ENCODE data around the gene PCYT1A.

PCYT1A gene

DNA sequence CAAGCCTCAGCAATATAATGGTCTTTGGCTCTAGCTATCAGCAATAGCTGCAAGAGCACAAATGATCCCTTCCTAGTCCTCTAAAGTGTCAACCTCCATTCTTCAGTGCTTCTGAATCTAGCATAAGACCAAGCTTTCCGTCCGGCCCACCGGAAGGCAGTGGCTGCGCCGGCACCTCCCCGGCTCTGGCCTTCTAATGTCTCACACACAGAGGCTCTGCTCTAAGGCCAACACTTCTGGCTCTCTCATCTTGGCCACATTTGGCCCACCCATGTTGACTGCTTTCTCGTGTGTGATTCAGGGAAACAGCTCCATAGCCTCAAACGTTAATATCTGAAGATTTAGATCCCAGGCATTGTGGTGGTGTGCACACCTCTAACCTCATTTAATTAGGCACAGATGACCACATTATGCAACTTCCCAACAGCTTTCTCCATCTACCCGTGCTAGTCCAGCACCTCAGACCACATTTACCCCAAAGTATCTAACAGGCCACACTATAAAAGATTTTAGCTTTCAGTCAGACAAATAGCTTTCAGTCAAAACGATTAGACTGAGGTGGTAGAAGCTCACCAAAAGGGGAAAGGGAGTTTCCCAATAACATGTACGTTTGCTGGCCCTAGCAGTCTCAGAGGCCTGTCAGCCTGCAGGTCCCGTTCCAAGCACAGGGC lies 51.9 kb downstream of the PCYT1A start:
- FAIRE-seq: no peak

DNA sequence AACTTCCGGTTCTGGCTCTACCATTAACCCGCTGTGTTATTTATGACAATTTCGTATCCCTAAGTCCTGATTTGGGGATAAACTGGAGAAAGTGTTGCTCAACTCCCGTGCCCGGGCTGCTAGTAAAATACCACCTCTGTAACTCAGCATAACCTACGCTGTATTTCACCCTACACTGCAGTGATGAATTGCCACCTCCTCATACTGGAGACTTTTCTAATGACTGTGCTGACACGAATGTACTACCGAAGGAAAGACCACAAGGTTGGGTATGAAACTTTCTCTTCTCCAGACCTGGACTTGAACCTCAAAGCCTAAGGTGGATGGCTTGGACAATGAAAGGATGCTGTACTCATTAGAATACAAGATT lies 54.7 kb downstream of the PCYT1A start:
- no peak for FAIRE-seq

DNA sequence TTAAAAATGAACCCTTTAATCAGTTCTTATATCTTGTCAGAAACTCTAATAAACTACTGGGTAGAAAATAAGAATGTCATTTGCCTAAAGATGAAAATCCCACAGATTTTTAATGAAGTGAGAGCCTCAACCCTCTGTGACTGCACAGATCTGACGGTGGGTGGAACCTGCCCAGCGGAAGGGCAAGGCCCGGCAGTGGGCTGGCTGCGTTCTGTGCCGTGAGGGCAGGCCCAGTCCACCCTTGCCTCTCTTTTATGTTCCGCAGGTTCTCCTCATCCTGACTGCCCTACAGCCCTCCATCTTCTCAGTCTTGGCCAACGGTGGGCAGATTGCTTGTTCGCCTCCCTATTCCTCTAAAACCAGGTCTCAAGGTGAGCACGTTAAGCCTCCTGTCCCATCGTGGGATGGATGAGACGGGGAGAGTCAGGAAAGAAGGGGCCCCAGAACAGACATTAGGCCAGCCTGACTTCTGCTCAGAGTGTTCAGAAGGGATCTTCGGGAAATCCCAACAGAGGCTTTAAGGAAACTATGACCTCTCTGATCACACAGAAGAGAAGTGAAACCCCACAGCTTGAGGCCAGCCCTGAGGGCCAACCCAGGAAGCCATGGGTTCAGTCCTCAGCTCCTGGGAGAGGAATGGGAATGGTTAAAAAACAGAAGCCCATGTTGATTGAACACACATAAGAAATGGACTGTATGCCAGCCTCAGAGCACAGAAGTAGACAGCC lies 55.2 kb downstream of the PCYT1A start:
- FAIRE-seq: no peak

DNA sequence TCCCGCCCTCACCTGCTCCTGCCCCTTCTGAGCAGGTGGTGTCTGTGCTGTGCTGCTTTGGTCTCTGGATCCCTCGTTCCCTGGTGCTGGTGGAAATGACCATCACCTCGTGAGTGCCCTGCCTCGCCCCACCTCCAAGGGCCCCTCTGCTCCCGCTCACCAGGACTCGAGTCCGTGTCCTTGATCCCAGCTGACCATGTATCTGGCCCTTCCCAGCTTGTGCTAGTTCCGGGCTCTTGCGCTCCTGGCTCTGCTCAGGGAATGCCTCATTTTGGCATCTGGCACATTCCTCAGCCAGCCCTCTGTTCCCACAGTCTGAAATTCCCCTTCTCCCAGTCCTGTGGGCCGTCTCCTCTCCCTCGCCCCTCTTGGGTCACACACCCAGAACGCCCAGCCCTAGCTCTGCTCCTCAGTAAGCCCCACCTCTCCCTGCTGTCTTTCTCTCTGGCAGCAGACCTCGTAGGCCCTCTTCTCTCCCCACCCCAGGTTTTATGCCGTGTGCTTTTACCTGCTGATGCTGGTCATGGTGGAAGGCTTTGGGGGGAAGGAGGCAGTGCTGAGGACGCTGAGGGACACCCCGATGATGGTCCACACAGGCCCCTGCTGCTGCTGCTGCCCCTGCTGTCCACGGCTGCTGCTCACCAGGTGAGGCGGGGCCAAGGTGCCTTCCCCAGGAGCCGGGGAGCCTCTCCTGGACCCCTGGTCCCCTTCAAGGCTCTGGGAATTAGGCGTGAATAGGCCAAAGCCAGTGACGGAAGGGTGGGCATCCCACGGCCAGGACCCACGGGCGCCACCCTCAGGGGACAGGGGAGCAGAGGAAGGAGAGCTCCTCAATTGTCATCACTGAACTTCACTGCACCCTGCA lies 59.7 kb downstream of the PCYT1A start:
- FAIRE-seq: no peak

DNA sequence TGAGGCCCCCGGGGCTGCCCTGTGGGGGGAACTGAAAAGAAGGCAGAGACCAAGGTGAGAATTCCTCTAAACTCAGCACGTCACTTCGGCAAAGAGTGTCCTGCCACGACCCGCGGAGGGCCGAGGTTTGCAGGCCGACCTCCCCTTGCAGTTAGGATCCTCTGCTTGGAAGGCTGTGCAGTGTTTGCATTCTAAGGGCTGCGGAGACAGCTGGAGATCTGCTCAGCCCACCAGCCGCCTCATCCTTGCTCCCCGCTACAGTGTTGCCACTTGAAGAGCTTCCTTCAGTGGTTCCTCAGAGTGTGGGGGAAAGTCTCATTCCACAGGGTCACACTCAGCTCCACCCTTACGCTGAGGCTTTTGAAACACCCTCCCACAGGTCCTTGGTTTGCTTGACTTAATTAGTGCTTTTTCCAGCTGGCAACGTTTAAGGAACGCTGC lies 60.4 kb downstream of the PCYT1A start:
- no peak for FAIRE-seq

DNA sequence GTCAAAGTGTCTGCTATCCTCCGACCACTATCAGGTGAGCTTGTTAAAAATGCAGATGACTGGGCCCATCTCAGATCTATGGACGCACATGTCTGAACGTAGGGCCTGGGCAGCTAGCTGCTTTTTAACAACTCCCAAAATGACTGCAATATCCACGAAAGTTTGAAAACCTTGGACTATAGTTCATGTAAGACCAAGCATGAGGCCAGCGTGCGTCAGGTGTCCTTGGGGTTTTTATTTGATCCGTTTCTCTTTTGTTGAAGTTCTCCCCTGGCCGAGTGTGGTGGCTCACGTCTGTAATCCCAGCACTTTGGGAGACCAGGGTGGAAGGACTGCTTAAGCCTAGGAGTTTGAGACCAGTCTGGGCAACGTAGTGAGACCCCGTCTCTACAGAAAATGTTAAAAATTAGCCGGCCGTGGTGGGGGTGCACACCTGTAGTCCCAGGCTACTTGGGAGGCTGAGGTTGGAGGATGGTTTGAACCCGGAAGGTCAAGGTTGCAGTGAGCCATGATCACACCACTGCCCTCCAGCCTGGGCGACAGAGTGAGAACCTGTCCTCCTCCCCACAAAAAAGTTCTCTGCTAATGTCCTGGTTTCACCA lies 61.7 kb downstream of the PCYT1A start:
- FAIRE-seq: no peak

DNA sequence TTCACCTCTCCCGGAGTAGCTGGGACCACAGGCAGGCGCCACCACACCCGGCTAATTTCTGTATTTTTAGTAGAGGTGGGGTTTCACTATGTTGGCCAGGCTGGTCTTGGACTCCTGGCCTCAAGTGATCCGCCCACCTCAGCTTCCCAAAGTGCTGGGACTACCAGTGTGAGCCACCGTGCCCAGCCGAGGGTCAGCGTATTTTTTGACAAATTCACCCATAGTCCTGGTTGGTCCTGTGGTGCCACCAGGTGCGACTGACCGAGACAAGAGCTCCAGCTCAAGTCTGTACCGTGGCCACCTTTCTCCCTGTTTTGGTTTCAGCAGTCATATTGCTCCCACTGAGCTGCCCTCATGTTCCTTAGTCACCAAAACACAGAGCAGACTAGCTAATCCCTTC lies 62.4 kb downstream of the PCYT1A start:
- FAIRE-seq: no peak

DNA sequence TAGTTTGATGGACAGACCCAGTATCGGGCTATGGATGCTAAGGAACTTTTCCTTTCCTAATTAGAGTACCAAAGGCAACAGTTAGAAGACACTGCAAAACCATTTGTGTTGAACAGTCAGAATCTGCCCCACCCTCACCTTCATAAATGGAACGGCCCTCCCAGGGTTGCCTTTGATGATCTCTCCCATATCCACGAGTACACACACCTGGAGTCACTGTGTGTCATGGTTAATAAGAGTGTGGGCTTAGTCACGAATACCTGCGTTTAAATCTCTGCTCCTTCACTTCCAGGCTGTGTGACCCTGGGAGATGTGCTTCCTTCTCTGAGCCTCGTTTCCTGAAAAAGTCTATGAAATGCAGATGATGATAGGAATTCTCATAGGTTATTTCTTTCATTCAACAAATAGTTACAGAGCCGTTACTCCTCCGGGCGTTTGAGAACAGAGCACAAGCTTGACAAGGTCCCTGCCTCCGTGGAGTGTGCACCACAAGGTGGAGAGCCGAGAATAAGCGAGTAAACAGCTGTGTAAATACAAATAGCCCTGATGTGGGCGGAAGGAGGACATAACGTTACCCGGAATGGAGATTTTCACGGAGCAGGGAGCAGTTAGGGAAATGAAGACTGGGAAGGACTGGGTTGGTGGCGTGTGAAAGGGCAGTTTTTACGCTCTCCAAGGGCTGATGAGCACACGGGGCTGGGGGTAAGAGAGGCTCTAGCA lies 64.5 kb downstream of the PCYT1A start:
- no peak for FAIRE-seq

DNA sequence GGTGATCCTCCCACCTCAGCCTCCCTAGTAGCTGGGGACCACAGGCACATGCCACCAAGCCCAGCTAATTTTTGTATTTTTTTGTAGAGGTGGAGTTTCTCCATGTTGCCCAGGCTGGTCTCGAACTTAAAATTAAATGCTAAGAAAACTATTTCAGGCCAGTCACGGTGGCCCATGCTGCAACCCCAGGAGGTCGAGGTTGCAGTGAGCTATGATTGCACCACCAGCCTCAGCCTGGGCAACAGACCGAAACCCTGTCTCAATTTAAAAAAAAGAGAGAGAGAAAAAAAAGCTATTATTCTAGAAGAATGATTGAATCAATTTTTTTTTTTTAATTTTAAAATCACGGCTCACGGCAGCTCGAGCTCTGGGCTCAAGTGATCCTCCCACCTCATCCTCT lies 66.5 kb downstream of the PCYT1A start:
- FAIRE-seq: no peak

DNA sequence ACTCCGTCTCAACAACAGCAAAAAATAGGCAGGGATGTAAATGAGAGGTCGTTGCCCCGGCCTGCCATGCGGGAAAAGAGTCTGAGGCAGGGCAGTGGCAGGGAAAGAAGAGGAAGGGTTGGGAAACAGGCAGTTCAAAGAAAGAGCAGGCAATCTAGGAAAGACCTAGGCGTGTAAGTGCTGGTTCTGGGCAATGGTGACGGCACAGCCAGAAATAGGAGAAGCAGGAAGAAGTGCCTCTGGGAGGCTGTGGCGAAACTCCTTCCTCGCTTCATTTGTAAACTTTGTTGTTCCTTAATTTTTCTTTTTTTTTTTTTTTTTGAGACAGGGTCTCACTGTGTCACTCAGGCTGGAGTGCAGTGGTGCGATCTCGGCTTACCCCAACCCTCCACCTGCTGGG lies 66.9 kb downstream of the PCYT1A start:
- no peak for FAIRE-seq

DNA sequence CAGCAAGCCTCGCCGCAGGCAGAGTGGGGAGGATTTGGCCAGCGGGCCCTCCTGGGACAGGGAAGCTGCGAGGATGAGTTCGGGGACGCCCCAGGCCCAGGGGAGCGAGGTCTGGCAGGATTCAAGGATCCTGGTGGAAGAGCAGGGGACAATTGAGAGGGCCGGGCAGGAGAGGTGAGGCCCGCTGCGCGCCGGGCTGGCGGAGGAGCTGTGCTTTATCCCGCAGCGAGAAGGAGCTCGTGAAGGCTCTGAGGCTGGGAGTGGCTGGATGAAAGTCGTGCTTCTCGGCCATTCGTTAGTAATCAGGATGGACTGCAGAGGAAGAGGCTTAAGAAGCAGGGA lies 67.6 kb downstream of the PCYT1A start:
- no peak for FAIRE-seq

DNA sequence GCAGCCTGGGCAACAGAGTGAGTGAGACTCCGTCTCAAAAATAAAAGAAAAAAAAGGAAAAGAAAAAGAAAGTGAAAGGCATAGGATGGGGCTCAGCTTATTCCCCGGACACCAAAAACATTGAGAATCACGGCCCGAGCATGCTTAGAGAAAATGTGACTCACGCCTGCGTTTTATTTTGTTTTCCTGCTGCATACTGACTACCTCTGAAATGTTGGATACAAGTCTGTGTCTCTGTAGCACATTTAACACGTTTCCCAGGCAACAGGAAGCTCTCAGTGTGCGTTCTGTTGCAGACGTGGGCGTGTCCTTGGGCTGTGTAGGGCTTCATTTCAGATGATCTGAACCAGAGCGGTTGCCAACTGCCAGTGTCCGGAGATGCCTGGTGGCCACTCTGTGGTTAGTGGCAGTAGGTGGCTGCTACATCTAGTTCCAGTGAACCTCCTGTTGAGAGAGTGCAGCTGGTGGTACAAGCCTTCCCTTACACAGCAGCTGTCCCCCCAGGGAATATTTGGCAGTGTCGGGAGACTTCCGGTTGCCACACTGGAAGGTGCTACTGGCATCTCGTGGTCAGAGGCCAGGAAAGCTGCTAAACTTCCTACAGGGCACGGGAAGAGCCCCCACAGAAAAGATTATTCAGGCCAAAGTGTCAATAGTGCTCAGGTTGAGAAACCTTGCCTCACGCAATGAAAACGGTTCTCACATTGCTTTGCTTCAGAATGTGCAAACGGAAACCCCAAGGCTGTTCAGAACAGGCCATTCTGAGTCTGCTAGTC lies 68.1 kb downstream of the PCYT1A start:
- no peak for FAIRE-seq

DNA sequence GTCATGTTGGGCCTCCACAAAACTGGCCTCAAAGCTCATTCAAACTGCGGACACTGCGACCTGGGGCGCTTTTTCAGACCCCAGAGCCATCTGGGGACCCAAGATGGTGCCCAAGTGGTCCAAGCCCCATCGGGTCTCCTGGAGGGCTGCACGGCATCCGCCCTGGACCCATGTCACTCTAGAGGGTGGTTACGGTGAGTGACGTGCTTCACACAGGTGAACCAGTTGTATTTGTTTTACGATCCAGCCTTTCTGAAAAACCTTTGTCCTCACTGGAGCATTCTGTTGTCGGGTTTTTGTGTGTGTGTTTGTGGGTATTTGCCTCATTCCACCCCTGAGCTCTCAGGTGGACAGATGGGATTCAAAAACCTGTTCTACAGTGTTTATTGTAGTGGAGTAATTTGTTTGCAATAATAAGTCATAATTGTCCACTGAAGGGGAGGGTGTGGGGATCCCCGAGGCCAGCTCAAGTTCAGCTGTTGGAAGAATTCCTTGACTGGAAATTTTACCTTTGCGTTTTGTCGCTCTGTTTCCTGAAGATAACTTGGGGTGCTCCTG lies 69.3 kb downstream of the PCYT1A start:
- FAIRE-seq: no peak

DNA sequence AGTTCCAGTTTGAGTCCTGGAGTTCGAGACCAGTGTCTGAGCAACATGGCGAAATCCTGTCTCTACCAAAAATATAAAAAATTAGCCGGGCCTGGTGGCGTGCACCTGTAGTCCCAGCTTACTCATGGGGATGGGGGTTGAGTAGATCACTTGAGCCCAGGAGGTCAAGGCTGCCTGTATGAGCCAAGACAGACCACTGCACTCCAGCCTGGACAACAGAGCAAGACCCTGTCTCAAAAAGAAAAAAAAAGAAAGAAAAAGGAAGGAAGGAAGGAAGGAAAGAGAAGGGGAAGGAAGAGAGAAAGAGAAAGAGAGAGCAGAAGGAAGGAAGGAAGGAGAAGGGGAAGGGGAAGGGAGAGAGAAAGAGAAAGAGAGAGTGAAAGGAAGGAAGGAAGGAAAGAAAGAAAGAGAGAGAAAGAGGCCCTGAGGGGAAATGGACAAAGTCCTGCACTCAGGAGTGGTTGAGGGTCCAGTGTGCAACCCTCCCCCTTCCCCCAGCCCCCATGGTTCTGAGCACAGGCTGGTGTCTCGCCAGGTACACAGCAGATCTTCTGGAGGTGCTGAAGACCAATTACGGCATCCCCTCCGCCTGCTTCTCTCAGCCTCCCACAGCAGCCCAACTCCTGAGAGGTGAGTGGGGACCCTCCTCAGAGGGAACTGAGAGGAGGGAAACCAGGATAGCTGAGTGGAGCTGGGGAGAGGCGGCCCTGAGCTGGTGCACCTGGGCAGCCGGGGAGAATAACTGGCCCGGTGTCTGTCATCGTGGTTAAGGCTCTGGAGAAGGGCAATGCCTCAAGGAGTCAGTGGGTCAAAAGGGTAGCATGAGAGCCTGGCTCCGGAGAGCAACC lies 70.0 kb downstream of the PCYT1A start:
- no peak for FAIRE-seq

DNA sequence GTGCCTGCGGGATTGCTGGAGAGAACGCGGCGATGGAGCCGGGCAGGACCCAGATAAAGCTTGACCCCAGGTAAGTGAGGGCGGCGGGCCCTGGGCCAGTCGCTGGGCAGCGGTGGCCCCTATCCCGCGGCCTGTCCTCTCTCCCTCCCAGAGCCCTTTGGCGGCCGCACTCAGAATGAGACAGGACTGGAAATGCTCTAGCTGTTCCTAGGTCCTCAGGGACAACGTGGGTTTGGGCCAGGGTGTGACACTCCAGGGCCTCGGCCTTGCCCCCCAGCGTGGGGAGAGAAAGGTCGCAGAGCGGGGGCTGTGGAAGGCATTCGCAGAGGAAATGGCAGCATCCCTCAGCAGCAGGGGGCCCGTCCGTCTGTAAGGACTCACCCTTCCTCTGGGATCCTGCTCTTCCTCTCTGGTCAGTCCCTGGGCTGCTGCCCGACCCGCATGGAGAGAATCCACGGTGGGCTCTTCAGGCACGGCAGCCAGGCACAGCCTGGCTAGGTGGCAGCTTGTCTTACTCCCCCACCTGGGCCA lies 70.8 kb downstream of the PCYT1A start:
- no peak for FAIRE-seq

DNA sequence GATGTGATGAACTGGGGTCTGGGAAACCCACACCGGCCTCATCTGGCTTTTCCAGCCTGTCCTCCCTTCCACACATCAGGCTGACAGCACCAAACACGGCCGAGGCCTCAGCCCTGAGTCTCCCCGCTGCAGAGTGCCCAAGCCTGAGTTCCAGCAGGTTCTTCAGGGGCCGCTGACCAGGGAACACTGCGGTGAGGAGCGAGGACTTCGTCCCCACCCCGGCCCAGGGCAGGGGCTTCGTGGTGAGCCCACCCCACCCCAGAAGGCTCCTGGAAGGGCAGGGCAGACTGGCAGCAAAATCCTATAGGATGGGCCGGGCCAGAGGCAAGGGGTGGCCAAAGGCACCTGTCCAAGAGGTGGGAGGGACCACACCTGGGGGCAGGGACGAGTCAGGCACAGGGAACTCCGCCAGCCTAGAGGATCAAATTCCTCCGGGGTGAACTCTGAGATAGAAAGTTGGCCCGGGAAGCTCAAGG lies 71.4 kb downstream of the PCYT1A start, which contains the start of gene SLC51A:
SLC51A (plus strand) TSS at position 446 of the 476 bp plus-strand sequence. CDS start 179 bp downstream, outside the sequence.
- no peak for FAIRE-seq

DNA sequence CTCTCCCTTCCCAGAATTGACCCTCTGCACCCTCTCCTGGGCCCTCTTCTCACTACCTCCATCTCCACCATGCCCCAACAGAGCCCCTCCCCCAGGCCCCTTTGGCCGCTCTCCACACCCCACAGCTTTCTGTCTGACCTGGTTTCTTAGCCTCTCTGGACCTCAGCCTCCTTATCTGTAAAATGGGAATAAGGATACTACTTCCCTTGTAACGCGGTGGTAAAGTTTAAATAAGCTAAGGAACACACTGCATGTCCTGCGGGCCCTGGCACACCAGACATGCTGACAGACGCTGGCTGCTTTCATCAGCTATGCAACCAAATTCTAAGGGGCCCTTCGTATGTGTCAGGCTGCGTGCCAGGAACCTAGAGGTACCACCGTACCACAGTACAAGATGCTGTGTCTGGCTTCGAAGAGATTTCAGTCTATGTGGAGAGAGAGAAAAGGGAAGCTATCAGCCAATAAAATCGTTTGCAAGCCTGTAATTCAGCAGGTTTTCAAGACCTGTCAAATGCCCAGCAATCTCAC lies 72.0 kb downstream of the PCYT1A start:
- FAIRE-seq: no peak

DNA sequence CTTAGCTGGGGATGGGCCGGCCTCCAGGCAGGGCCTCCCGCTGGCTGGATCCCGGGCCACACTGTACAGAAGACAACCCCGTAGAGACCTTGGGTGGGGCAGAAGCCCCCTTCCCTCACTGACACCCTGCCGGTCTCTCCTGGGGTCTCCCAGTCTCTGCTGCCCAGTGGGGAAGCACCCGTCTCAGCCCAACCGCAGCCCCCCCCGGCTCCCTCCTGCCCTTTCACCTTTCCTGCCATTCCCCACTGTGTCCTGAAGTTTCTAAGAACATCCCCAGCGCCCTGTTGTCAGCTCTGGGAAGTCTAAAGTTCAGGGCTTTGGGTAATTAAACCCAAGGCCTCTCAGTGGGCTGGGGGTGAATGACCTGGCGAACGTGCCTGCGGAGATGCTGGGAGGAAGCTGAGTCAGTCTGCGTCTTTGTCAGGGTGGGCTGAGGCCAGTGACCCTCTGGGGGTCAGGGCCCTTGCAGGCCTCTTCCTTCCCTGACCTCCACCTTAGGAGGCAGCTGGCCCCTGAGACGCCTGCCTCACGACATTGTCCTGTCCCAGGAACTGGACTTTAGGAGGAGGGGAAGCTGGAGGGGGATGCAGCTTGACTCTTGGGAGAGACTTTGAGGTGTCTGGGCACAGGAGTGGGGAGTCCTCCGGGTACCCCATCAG lies 72.6 kb downstream of the PCYT1A start:
- no peak for FAIRE-seq

All from G401.6 (cell line).